H1 (cell line): ENCODE data around the gene AGT. TPM values are rescaled to one million over a fixed set of nuclear protein-coding genes. Genes with fewer than 3 reads are reported as not detected.

Source experiments
- CBX5 ChIP-seq: fragments of 300-800, 300-1000 bp; sonication (generic); IDR thresholded peaks from 2 replicates; pipeline ENCODE4 v1.7.1; 2016; ENCODE audit warnings: antibody characterized with exemption, low read length, low read depth
- EGR1 ChIP-seq: IDR thresholded peaks from 2 replicates; pipeline ENCODE4 v1.6.1; 2011; ENCODE audit warnings: low read depth, low read length, borderline replicate concordance
- NRF1 ChIP-seq: IDR thresholded peaks from 2 replicates; pipeline ENCODE4 v1.6.1; 2011; ENCODE audit warnings: mild to moderate bottlenecking, low read depth, low read length, improper control_type of control experiment
- TCF12 ChIP-seq: IDR thresholded peaks from 2 replicates; pipeline ENCODE4 v1.6.1; 2011; ENCODE audit warnings: low read depth, mild to moderate bottlenecking, low read length
- polyA plus RNA-seq, 7 experiments: library from polyadenylated mRNA; depleted of rRNA in 3 of 7; stranded (reverse) in 5 of 7; unstranded in 2 of 7; fragments of >200 nt in 5 of 7; fragments of 200-250 nt in 2 of 7; gene quantifications; 1 replicate in 5 of 7; 2 replicates in 1 of 7; 4 replicates in 1 of 7; pipeline versions ENCODE4 v1.2.1 to v1.2.3, GENCODE V29; 2011 to 2013; ENCODE audit warnings: missing spikeins in 2 of 7, mixed read lengths in 2 of 7
- total RNA-seq: library from RNA; stranded (reverse); fragmentation: NEBNext Ultra II Directional; extraction: Animal tissue kit (Norgen Biotek cat#: 25700); gene quantifications from 2 replicates; pipeline ENCODE4 v1.2.1, GENCODE V29; 2021
- TF ChIP-seq, protein P1 (sequence below): fragments of 300-600 bp; sonication (generic); IDR thresholded peaks from 2 replicates; pipeline ENCODE4 v1.7.1; 2012; ENCODE audit warnings: low read length, moderate library complexity, mild to moderate bottlenecking, inconsistent platforms; ENCODE audit not compliant: insufficient replicate concordance

Gene AGT
- total and polyA plus RNA-seq, 2 of the 8 experiments (the other 6 are each of a cell fraction or from before 2014, with no cell fraction given), result 0.20 TPM; not detected in 1

DNA sequence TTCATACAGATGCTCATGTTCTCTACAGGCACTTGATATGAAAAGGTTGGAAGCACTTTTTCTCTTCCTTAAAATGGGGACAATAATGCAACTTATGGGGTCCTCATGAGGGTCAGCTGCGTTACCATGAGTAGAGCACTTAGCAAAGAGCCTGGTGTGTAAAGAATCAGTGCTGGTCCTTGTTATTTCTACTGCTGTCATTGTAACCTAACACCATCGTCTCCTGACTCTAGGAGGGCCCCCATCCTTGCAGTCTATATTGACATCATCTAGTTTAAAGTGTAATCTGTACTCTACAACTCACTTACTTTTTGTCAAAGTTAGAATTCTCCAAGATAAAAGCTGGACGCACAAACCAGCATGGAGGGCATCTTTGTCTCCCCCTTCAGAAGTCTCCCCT, 35.7 kb upstream of the AGT start (continued):
- TF ChIP-seq, protein P1, sequence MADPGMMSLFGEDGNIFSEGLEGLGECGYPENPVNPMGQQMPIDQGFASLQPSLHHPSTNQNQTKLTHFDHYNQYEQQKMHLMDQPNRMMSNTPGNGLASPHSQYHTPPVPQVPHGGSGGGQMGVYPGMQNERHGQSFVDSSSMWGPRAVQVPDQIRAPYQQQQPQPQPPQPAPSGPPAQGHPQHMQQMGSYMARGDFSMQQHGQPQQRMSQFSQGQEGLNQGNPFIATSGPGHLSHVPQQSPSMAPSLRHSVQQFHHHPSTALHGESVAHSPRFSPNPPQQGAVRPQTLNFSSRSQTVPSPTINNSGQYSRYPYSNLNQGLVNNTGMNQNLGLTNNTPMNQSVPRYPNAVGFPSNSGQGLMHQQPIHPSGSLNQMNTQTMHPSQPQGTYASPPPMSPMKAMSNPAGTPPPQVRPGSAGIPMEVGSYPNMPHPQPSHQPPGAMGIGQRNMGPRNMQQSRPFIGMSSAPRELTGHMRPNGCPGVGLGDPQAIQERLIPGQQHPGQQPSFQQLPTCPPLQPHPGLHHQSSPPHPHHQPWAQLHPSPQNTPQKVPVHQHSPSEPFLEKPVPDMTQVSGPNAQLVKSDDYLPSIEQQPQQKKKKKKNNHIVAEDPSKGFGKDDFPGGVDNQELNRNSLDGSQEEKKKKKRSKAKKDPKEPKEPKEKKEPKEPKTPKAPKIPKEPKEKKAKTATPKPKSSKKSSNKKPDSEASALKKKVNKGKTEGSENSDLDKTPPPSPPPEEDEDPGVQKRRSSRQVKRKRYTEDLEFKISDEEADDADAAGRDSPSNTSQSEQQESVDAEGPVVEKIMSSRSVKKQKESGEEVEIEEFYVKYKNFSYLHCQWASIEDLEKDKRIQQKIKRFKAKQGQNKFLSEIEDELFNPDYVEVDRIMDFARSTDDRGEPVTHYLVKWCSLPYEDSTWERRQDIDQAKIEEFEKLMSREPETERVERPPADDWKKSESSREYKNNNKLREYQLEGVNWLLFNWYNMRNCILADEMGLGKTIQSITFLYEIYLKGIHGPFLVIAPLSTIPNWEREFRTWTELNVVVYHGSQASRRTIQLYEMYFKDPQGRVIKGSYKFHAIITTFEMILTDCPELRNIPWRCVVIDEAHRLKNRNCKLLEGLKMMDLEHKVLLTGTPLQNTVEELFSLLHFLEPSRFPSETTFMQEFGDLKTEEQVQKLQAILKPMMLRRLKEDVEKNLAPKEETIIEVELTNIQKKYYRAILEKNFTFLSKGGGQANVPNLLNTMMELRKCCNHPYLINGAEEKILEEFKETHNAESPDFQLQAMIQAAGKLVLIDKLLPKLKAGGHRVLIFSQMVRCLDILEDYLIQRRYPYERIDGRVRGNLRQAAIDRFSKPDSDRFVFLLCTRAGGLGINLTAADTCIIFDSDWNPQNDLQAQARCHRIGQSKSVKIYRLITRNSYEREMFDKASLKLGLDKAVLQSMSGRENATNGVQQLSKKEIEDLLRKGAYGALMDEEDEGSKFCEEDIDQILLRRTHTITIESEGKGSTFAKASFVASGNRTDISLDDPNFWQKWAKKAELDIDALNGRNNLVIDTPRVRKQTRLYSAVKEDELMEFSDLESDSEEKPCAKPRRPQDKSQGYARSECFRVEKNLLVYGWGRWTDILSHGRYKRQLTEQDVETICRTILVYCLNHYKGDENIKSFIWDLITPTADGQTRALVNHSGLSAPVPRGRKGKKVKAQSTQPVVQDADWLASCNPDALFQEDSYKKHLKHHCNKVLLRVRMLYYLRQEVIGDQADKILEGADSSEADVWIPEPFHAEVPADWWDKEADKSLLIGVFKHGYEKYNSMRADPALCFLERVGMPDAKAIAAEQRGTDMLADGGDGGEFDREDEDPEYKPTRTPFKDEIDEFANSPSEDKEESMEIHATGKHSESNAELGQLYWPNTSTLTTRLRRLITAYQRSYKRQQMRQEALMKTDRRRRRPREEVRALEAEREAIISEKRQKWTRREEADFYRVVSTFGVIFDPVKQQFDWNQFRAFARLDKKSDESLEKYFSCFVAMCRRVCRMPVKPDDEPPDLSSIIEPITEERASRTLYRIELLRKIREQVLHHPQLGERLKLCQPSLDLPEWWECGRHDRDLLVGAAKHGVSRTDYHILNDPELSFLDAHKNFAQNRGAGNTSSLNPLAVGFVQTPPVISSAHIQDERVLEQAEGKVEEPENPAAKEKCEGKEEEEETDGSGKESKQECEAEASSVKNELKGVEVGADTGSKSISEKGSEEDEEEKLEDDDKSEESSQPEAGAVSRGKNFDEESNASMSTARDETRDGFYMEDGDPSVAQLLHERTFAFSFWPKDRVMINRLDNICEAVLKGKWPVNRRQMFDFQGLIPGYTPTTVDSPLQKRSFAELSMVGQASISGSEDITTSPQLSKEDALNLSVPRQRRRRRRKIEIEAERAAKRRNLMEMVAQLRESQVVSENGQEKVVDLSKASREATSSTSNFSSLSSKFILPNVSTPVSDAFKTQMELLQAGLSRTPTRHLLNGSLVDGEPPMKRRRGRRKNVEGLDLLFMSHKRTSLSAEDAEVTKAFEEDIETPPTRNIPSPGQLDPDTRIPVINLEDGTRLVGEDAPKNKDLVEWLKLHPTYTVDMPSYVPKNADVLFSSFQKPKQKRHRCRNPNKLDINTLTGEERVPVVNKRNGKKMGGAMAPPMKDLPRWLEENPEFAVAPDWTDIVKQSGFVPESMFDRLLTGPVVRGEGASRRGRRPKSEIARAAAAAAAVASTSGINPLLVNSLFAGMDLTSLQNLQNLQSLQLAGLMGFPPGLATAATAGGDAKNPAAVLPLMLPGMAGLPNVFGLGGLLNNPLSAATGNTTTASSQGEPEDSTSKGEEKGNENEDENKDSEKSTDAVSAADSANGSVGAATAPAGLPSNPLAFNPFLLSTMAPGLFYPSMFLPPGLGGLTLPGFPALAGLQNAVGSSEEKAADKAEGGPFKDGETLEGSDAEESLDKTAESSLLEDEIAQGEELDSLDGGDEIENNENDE, result no peak
- TF ChIP-seq EGR1, result no peak
- TF ChIP-seq CBX5, result no peak
- TF ChIP-seq TCF12, result no peak
- TF ChIP-seq NRF1, result no peak
